H1 (cell line): ENCODE measurements around the gene SPSB2. TPM values are rescaled to one million over a fixed set of nuclear protein-coding genes. Genes with fewer than 3 reads are reported as not detected.
A peak's percentile ranks its signal among the peaks of the same experiment; 100 is the strongest.

ENCODE experiments used
- ATF2 ChIP-seq: IDR thresholded peaks from 2 replicates; pipeline ENCODE4 v1.6.1; 2012; ENCODE audit warnings: low read length, inconsistent platforms
- BCL11A ChIP-seq, 2 experiments: IDR thresholded peaks; one replicate each; pipeline ENCODE4 v1.6.1; 2011; ENCODE audit warnings: low read depth in 2 of 2, low read length in 2 of 2, mild to moderate bottlenecking in 2 of 2
- CHD2 ChIP-seq: IDR thresholded peaks from 2 replicates; pipeline ENCODE4 v1.6.1; 2012; ENCODE audit warnings: low read length, improper control_type of control experiment
- CTCF ChIP-seq, 3 experiments: IDR thresholded peaks; 1 replicate in 2 of 3; 2 replicates in 1 of 3; pipeline versions ENCODE4 v1.5.1 to v1.6.1; 2011; ENCODE audit warnings: low read length in 3 of 3, mild to moderate bottlenecking in 3 of 3, inconsistent platforms in 2 of 3, low read depth in 1 of 3, moderate library complexity in 1 of 3; ENCODE audit not compliant: insufficient read depth in 1 of 3; ENCODE audit errors: control extremely low read depth in 1 of 3
- EGR1 ChIP-seq: IDR thresholded peaks from 2 replicates; pipeline ENCODE4 v1.6.1; 2011; ENCODE audit warnings: low read depth, low read length, borderline replicate concordance
- HDAC2 ChIP-seq, 2 experiments: fragments of 300-600 bp in 1 of 2; sonication (generic) in 1 of 2; IDR thresholded peaks; 2 replicates each; pipeline ENCODE4 v1.6.1; 2011 to 2012; ENCODE audit warnings: low read depth in 2 of 2, low read length in 2 of 2, mild to moderate bottlenecking in 2 of 2, moderate library complexity in 2 of 2, borderline replicate concordance in 1 of 2, inconsistent platforms in 1 of 2
- KDM1A ChIP-seq: fragments of 200-600, 300-600 bp; sonication (generic); IDR thresholded peaks from 2 replicates; pipeline ENCODE4 v1.7.1; 2016; ENCODE audit warnings: mild to moderate bottlenecking, low read length, borderline replicate concordance
- NRF1 ChIP-seq: IDR thresholded peaks from 2 replicates; pipeline ENCODE4 v1.6.1; 2011; ENCODE audit warnings: mild to moderate bottlenecking, low read depth, low read length, improper control_type of control experiment
- SAP30 ChIP-seq: fragments of 300-600 bp; sonication (generic); IDR thresholded peaks from 2 replicates; pipeline ENCODE4 v1.7.1; 2012; ENCODE audit warnings: low read length, moderate library complexity, mild to moderate bottlenecking, inconsistent platforms; ENCODE audit not compliant: insufficient read depth, insufficient replicate concordance
- SIN3A ChIP-seq, 2 experiments: IDR thresholded peaks in 1 of 2; conservative IDR thresholded peaks in 1 of 2; 2 replicates each; pipeline ENCODE4 v1.6.1; 2011 to 2012; ENCODE audit warnings: low read length in 2 of 2, improper control_type of control experiment in 1 of 2, low read depth in 1 of 2, mild to moderate bottlenecking in 1 of 2
- SIRT6 ChIP-seq: IDR thresholded peaks from one replicate; pipeline ENCODE4 v1.7.1; 2012; ENCODE audit warnings: low read length, inconsistent platforms
- SUZ12 ChIP-seq: fragments of 200-600 bp; sonication (generic); IDR thresholded peaks from 2 replicates; pipeline ENCODE4 v1.6.1; 2012; ENCODE audit warnings: mild to moderate bottlenecking, inconsistent platforms, low read length, moderate library complexity, mixed read lengths
- TAF1 ChIP-seq: IDR thresholded peaks from 2 replicates; pipeline ENCODE4 v1.6.1; 2011; ENCODE audit warnings: mild to moderate bottlenecking, low read depth, low read length
- TCF12 ChIP-seq: IDR thresholded peaks from 2 replicates; pipeline ENCODE4 v1.6.1; 2011; ENCODE audit warnings: low read depth, mild to moderate bottlenecking, low read length
- YY1 ChIP-seq: IDR thresholded peaks from 2 replicates; pipeline ENCODE4 v1.6.1; 2011; ENCODE audit warnings: low read depth, mild to moderate bottlenecking, low read length
- ZNF274 ChIP-seq: IDR thresholded peaks from 2 replicates; pipeline ENCODE4 v1.7.0; 2012; ENCODE audit warnings: low read length, borderline replicate concordance; ENCODE audit errors: extremely low read depth
- polyA plus RNA-seq, 7 experiments: library from polyadenylated mRNA; depleted of rRNA in 3 of 7; stranded (reverse) in 5 of 7; unstranded in 2 of 7; fragments of >200 nt in 5 of 7; fragments of 200-250 nt in 2 of 7; gene quantifications; 1 replicate in 5 of 7; 2 replicates in 1 of 7; 4 replicates in 1 of 7; pipeline versions ENCODE4 v1.2.1 to v1.2.3, GENCODE V29; 2011 to 2013; ENCODE audit warnings: missing spikeins in 2 of 7, mixed read lengths in 2 of 7
- total RNA-seq: library from RNA; stranded (reverse); fragmentation: NEBNext Ultra II Directional; extraction: Animal tissue kit (Norgen Biotek cat#: 25700); gene quantifications from 2 replicates; pipeline ENCODE4 v1.2.1, GENCODE V29; 2021

SPSB2 gene
- total and polyA plus RNA-seq, 2 of the 8 experiments (the other 6 are each of a cell fraction or from before 2014, with no cell fraction given): 13.0 to 23.2 TPM

DNA sequence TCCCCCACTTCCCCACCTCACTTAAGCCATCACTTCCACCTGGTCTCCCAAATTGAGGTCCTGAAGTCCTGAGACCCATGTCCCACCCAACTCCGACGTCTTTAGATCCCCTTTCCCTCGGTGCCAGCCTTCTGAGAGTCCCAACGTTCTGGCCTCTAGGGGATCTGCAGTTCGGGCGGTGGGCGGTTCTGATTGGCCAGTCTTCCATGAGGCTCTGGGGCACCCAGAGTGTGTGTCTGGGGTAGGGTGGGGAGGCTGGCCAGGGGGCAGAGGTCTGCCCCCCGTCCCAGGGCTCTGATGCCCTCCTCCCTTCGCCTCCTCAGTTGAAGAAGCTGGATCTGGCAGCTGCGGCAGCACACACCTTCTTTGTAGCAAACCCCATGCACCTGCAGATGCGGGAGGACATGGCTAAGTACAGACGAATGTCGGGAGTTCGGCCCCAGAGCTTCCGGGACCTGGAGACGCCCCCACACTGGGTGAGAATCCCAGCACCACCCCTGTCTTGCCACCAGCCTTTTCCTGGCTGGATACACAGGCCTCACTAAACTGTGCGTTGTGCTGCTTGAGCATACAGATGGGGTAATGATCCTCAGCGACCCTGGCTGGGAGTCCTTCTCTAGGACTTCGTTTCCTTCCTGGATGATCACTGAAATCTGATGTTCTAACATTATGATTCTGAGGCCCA is 43.4 kb downstream of the SPSB2 start (continued):
- TF ChIP-seq ZNF274 (no peak), ATF2 (peak; percentile 53; the same call in 1 of the 2 replicates), KDM1A (no peak), SAP30 (peak; percentile 11), EGR1 (0 out of 2 replicates have a peak, but pooled peaks have one; percentile 13), SUZ12 (no peak), CTCF (IDR thresholded peaks at IDR 0.05; ENCODE audit: control extremely low read depth in 1 of 3, insufficient read depth in 1 of 3, low read depth in 1 of 3, low read length in 3 of 3) (peak in 1 of 3 experiments; percentile 21; a peak in 1 of 4 replicates), TCF12 (no peak), SIRT6 (no peak), TAF1 (no peak), SIN3A (conservative IDR thresholded peaks at IDR 0.05 in 1 of 2, IDR thresholded peaks at IDR 0.05 in 1 of 2; ENCODE audit: low read depth in 1 of 2, low read length in 2 of 2) (no peak), BCL11A (IDR thresholded peaks at IDR 0.05; ENCODE audit: low read depth in 2 of 2, low read length in 2 of 2) (no peak), NRF1 (no peak), HDAC2 (IDR thresholded peaks at IDR 0.05; ENCODE audit: borderline replicate concordance in 1 of 2, low read depth in 2 of 2, low read length in 2 of 2) (peak in 1 of 2 experiments; percentile 78; a peak in 1 of 4 replicates), YY1 (no peak), CHD2 (no peak)
- TF ChIP-seq, all 59 proteins: peak for 7
